Measurements from ENCODE around the gene MANSC1. TPM values are rescaled to one million over a fixed set of nuclear protein-coding genes. Genes with fewer than 3 reads are reported as not detected.

MANSC1 gene
- total and polyA plus RNA-seq, 2 of the 13 experiments (the other 11 are each of a cell fraction or from before 2014, with no cell fraction given) = 1.9 to 4.2 TPM

DNA sequence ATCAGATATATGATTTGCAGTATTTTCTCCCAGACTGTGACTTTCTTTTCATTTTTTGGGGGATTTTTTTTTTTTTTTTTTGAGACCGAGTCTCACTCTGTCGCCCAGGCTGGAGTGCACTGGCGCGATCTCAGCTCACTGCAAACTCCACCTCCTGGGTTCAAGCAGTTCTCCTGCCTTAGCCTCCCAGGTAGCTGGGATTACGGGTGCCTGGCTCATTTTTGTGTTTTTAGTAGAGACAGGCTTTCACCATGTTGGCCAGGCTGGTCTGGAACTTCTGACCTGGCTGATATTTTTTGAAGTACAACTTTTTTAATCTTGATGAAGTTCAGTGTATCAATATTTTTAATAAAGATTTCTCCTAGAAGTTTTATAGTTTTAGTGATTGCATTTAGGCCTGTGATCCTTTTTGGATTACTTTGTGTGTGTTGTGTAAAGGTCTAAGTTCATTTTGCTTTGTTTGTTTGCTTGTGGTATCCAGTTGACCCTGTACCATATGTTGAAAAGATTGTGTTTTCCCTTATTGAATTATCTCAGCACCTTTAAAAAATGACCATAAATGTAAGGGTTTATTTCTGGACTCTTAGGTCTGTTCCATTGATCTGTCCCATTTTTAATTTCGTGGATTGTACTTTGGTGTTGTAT is 31.0 kb upstream of the MANSC1 start (continued):
- TF ChIP-seq, protein P1, sequence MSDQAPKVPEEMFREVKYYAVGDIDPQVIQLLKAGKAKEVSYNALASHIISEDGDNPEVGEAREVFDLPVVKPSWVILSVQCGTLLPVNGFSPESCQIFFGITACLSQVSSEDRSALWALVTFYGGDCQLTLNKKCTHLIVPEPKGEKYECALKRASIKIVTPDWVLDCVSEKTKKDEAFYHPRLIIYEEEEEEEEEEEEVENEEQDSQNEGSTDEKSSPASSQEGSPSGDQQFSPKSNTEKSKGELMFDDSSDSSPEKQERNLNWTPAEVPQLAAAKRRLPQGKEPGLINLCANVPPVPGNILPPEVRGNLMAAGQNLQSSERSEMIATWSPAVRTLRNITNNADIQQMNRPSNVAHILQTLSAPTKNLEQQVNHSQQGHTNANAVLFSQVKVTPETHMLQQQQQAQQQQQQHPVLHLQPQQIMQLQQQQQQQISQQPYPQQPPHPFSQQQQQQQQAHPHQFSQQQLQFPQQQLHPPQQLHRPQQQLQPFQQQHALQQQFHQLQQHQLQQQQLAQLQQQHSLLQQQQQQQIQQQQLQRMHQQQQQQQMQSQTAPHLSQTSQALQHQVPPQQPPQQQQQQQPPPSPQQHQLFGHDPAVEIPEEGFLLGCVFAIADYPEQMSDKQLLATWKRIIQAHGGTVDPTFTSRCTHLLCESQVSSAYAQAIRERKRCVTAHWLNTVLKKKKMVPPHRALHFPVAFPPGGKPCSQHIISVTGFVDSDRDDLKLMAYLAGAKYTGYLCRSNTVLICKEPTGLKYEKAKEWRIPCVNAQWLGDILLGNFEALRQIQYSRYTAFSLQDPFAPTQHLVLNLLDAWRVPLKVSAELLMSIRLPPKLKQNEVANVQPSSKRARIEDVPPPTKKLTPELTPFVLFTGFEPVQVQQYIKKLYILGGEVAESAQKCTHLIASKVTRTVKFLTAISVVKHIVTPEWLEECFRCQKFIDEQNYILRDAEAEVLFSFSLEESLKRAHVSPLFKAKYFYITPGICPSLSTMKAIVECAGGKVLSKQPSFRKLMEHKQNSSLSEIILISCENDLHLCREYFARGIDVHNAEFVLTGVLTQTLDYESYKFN (CRISPR knock-in tag; conservative IDR thresholded peaks at IDR 0.05) = peak; percentile 91

DNA sequence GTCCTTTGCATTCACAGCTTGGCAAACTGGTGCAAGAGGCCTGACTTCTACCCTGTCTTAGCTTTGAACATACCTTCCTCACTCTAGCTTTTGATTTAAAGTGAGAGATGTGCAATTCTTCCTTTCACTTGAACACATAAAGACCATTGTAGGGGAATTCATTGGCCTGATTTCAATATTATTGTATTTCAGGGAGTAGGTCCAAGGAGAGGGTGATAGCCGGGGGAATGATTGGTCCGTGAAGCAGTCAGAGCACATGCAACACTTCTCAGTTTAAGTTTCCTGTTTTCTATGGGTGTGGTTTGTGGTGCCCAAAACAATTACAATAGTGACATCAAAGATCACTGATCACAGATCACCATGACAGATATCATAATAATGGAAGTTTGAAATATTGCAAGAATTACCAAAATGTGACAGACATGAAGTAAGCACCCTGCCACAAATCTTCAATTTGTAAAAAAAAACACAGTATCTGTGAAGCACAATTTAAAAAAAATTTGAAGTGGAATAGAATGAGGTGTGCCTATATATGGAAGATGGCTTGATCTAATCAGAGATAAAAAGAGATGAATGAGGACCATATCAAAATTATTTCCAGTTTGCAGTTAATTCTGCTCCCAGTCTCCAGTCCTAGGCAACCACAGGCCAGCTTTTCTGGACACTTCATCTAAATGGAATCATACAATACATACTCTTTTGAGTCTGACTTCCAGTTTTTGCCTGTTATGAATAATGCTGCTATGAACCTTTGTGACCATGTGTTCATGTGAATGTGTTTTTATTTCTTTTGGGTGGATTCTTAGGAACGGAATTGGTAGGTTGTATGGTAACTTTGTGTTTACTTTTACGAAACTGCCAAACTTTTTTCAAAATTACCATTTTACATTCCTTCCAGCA is 30.0 kb upstream of the MANSC1 start:
- H3K27ac ChIP-seq (ENCODE audit: extremely low read length, insufficient read depth, low read length) = peak overlapping the region; percentile 60

More for the DNA sequence above, 30.0 kb upstream of the MANSC1 start:
- ChIA-PET POLR2A (interaction anchor here (1.3 kb wide), 1 partner anchor 24 kb away, joined by 4 read pairs; no protein-coding TSS in a partner anchor), CTCF (ENCODE audit: low intra/inter-chr PET ratio, low total read pairs) (no interaction called here)
- H3K4me1 ChIP-seq (ENCODE audit: insufficient read depth, low read length) = peaks cover 78% of the 10 kb centered on the region
- no peak overlapping the region for H3K9ac ChIP-seq (ENCODE audit: insufficient read depth, low read depth, low read length)
- H3K36me3 ChIP-seq (replicated peaks in 1 of 2; ENCODE audit: control insufficient read depth in 1 of 2, insufficient read depth in 2 of 2, low read length in 2 of 2) = no peaks in the 10 kb centered on the region
- no TSS peak for BruUV-seq (replicated peaks)
- no peak overlapping the region for H2AFZ ChIP-seq (ENCODE audit: low read length)
- 87% methylated on average over 4 of the region's 4 CpGs for WGBS (ENCODE audit: low lambda C conversion rate)
- no peaks in the 10 kb centered on the region for H3K27me3 ChIP-seq (ENCODE audit: control insufficient read depth in 1 of 2, insufficient read depth in 2 of 2, low read length in 2 of 2)
- H3K4me2 ChIP-seq (ENCODE audit: low read depth, low read length) = no peak overlapping the region
- intact Hi-C loops (cut with micrococcal nuclease; ENCODE audit: unreplicated experiment) (loop anchor here (5.0 kb wide), 1 partner anchor 107 kb away; no protein-coding TSS in a partner anchor), in situ Hi-C loops (cut with HindIII; ENCODE audit: extremely low pct_ligation_motif_present, low pct_unique_long_range_greater_than_20kb) (loop anchor here (5.0 kb wide), 1 partner anchor 327 kb away; no protein-coding TSS in a partner anchor)
- no peak for FAIRE-seq
- no peak overlapping the region for H3K4me3 ChIP-seq (replicated peaks in 1 of 3; ENCODE audit: insufficient read depth in 1 of 3, low read depth in 2 of 3, low read length in 3 of 3)
- no peaks in the 10 kb centered on the region for H4K20me1 ChIP-seq (ENCODE audit: insufficient read depth, low read length)
- peaks cover 10% of the 10 kb centered on the region for H3K79me2 ChIP-seq (ENCODE audit: insufficient read depth, low read length)
- no peaks in the 10 kb centered on the region for H3K9me3 ChIP-seq (ENCODE audit: low read length)
- DNase-seq (ENCODE audit: low spot score) = no peak
- ATAC-seq = no peak
- TF ChIP-seq, protein P2, sequence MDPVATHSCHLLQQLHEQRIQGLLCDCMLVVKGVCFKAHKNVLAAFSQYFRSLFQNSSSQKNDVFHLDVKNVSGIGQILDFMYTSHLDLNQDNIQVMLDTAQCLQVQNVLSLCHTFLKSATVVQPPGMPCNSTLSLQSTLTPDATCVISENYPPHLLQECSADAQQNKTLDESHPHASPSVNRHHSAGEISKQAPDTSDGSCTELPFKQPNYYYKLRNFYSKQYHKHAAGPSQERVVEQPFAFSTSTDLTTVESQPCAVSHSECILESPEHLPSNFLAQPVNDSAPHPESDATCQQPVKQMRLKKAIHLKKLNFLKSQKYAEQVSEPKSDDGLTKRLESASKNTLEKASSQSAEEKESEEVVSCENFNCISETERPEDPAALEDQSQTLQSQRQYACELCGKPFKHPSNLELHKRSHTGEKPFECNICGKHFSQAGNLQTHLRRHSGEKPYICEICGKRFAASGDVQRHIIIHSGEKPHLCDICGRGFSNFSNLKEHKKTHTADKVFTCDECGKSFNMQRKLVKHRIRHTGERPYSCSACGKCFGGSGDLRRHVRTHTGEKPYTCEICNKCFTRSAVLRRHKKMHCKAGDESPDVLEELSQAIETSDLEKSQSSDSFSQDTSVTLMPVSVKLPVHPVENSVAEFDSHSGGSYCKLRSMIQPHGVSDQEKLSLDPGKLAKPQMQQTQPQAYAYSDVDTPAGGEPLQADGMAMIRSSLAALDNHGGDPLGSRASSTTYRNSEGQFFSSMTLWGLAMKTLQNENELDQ (CRISPR knock-in tag; IDR thresholded peaks at IDR 0.05; ENCODE audit: borderline replicate concordance) = no peak
- TF ChIP-seq GABPA (IDR thresholded peaks at IDR 0.05; ENCODE audit: low read depth, low read length) (no peak), GABPA (CRISPR knock-in tag; IDR thresholded peaks at IDR 0.05; ENCODE audit: low read depth) (no peak), SCMH1 (CRISPR knock-in tag; IDR thresholded peaks at IDR 0.05; ENCODE audit: borderline replicate concordance) (no peak)
- TF ChIP-seq, protein P3, sequence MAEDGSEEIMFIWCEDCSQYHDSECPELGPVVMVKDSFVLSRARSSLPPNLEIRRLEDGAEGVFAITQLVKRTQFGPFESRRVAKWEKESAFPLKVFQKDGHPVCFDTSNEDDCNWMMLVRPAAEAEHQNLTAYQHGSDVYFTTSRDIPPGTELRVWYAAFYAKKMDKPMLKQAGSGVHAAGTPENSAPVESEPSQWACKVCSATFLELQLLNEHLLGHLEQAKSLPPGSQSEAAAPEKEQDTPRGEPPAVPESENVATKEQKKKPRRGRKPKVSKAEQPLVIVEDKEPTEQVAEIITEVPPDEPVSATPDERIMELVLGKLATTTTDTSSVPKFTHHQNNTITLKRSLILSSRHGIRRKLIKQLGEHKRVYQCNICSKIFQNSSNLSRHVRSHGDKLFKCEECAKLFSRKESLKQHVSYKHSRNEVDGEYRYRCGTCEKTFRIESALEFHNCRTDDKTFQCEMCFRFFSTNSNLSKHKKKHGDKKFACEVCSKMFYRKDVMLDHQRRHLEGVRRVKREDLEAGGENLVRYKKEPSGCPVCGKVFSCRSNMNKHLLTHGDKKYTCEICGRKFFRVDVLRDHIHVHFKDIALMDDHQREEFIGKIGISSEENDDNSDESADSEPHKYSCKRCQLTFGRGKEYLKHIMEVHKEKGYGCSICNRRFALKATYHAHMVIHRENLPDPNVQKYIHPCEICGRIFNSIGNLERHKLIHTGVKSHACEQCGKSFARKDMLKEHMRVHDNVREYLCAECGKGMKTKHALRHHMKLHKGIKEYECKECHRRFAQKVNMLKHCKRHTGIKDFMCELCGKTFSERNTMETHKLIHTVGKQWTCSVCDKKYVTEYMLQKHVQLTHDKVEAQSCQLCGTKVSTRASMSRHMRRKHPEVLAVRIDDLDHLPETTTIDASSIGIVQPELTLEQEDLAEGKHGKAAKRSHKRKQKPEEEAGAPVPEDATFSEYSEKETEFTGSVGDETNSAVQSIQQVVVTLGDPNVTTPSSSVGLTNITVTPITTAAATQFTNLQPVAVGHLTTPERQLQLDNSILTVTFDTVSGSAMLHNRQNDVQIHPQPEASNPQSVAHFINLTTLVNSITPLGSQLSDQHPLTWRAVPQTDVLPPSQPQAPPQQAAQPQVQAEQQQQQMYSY (CRISPR knock-in tag; IDR thresholded peaks at IDR 0.05) = no peak

All from HepG2 (cell line).